Hematopoietic multipotent progenitor cell (in vitro differentiated cells): Measurements from ENCODE around the gene TOR3A. TPM values are rescaled to one million over a fixed set of nuclear protein-coding genes. Genes with fewer than 3 reads are reported as not detected.
"Not testable (repeated sequence)": the region's sequence is repeated elsewhere in the genome, so short reads cannot be mapped to it uniquely, and the experiment has no call there.

Source experiments
- DNase-seq, 3 donors: peaks; one replicate each; pipeline ENCODE4 v3.0.0-alpha.2; 2011 to 2015; ENCODE audit warnings: low read depth in 2 of 3, low spot score in 2 of 3
- total RNA-seq: library from RNA; depleted of rRNA; stranded (reverse); fragments of >200 nt; gene quantifications from one replicate; pipeline ENCODE4 v1.2.3, GENCODE V29; 2012

TOR3A gene
- total RNA-seq, 1 donor, result 38.2 TPM

- DNase-seq, result no peak
These were observed 22.9 kb downstream of the TOR3A start for GRCh38 chr1:179104611-179105250.

GRCh38 chr1:179105393-179105792 is 23.5 kb downstream of the TOR3A start:
- peak in 1 of 3 donors; percentile 20 for DNase-seq

- peak in 2 of 3 donors; percentile 10 to 42 for DNase-seq
These were observed 26.1 kb downstream of the TOR3A start for GRCh38 chr1:179107706-179108629.

- DNase-seq, result no peak
These were observed 26.8 kb downstream of the TOR3A start for GRCh38 chr1:179108644-179109043.

GRCh38 chr1:179115181-179115580 is 33.3 kb downstream of the TOR3A start:
- no peak for DNase-seq

- no peak for DNase-seq
These were observed 37.6 kb downstream of the TOR3A start for GRCh38 chr1:179119513-179119912.

GRCh38 chr1:179120736-179121135 is 38.9 kb downstream of the TOR3A start:
- no peak for DNase-seq

GRCh38 chr1:179121159-179121938 is 39.5 kb downstream of the TOR3A start:
- DNase-seq, result peak in 2 of 3 donors; percentile 40 to 78

GRCh38 chr1:179124873-179125272 is 43.0 kb downstream of the TOR3A start:
- DNase-seq, result no peak

- no peak for DNase-seq
These were observed 44.6 kb downstream of the TOR3A start for GRCh38 chr1:179126338-179127060.

GRCh38 chr1:179127163-179127895 is 45.5 kb downstream of the TOR3A start:
- DNase-seq, result no peak

GRCh38 chr1:179128520-179128919 is 46.6 kb downstream of the TOR3A start:
- DNase-seq, result no peak

GRCh38 chr1:179129702-179130473 is 48.0 kb downstream of the TOR3A start:
- DNase-seq, result peak; percentile 40 to 73 (median 50)

GRCh38 chr1:179135168-179135567 is 53.3 kb downstream of the TOR3A start:
- not testable (repeated sequence) for DNase-seq

GRCh38 chr1:179135707-179136106 is 53.8 kb downstream of the TOR3A start:
- not testable (repeated sequence) for DNase-seq

- no peak for DNase-seq
These were observed 55.9 kb downstream of the TOR3A start for GRCh38 chr1:179137617-179138255.

- DNase-seq, result not testable (repeated sequence)
These were observed 56.9 kb downstream of the TOR3A start for GRCh38 chr1:179138755-179139154.

GRCh38 chr1:179141592-179142251 is 59.9 kb downstream of the TOR3A start:
- DNase-seq, result no peak
